ENCODE measurements around the gene GPRASP2. TPM values are rescaled to one million over a fixed set of nuclear protein-coding genes. Genes with fewer than 3 reads are reported as not detected.

The GPRASP2 gene
- polyA plus RNA-seq, 1 donor (not counting 4 experiments of a cell fraction or from before 2014, with no cell fraction given): 4.9 TPM

DNA sequence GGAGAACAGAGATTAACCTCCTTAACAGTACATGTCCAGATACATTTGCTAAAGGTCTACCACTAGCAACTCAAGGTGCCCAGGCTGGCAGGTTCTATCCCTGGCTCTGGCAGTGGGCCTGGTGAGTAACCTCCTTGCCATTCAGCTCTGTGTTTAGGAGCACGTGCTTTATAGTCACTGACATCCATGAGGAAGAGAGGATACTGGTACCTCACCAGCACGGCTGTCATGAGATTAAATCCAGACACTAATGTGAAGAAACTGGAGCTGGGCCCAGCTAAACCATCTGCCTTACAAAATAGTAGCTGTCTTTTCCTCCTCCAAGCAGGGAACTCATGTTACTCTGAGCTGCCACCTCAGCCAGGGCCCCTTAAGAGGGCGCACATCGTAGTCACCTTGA, 53.6 kb downstream of the GPRASP2 start:
- dilution Hi-C loops (cut with MboI; ENCODE audit: extremely low pct_ligation_motif_present, low sequenced_read_pairs): no loop called here
- no peaks in the 10 kb centered on the region for H3K27me3 ChIP-seq (ENCODE audit: control insufficient read depth, extremely low read depth, insufficient read depth, low read length)
- H3K4me2 ChIP-seq (ENCODE audit: control insufficient read depth, extremely low read depth, insufficient read depth, low read depth, low read length): no peak overlapping the region
- H3K79me2 ChIP-seq (ENCODE audit: control insufficient read depth, insufficient read depth, low read length): peaks cover 11% of the 10 kb centered on the region
- H3K9me1 ChIP-seq (ENCODE audit: control insufficient read depth, extremely low read depth, insufficient read depth, low read length): no peaks in the 10 kb centered on the region
- H3K9ac ChIP-seq (ENCODE audit: control insufficient read depth, extremely low read depth, insufficient read depth, low read length): no peak overlapping the region
- FAIRE-seq: peak; percentile 79
- H3K36me3 ChIP-seq (ENCODE audit: control insufficient read depth in 2 of 2, extremely low read depth in 1 of 2, insufficient read depth in 2 of 2, low read length in 2 of 2): no peaks in the 10 kb centered on the region
- no peak overlapping the region for H2AFZ ChIP-seq (ENCODE audit: control insufficient read depth, low read length)
- TF ChIP-seq CTCF (optimal IDR thresholded peaks at IDR 0.05 in 1 of 3, IDR thresholded peaks at IDR 0.05 in 1 of 3, conservative IDR thresholded peaks at IDR 0.05 in 1 of 3; ENCODE audit: extremely low read depth in 1 of 3, insufficient read depth in 2 of 3, low read length in 3 of 3): no peak
- TF ChIP-seq EZH2 (IDR thresholded peaks at IDR 0.05; ENCODE audit: low read length): no peak
- peaks cover 6% of the 10 kb centered on the region for H3K4me1 ChIP-seq (ENCODE audit: control insufficient read depth, extremely low read depth, insufficient read depth, low read length)
- no peak overlapping the region for H3K4me3 ChIP-seq (ENCODE audit: control insufficient read depth in 2 of 3, extremely low read depth in 1 of 3, insufficient read depth in 2 of 3, low read depth in 1 of 3, low read length in 3 of 3)
- no peak overlapping the region for H3K27ac ChIP-seq (ENCODE audit: control insufficient read depth, insufficient read depth, low read length)
- H4K20me1 ChIP-seq (ENCODE audit: control insufficient read depth, extremely low read depth, insufficient read depth, low read length): no peaks in the 10 kb centered on the region
- H3K9me3 ChIP-seq (ENCODE audit: control insufficient read depth, low read depth, low read length): no peaks in the 10 kb centered on the region
- no peak for DNase-seq (ENCODE audit: low read depth, low spot score)

- Histone ChIP-seq H3K4me3 (ENCODE audit: control insufficient read depth in 2 of 3, extremely low read depth in 1 of 3, insufficient read depth in 2 of 3, low read depth in 1 of 3, low read length in 3 of 3) (no peak overlapping the region), H3K9ac (ENCODE audit: control insufficient read depth, extremely low read depth, insufficient read depth, low read length) (no peak overlapping the region), H3K4me1 (ENCODE audit: control insufficient read depth, extremely low read depth, insufficient read depth, low read length) (peaks cover 6% of the 10 kb centered on the region), H3K27me3 (ENCODE audit: control insufficient read depth, extremely low read depth, insufficient read depth, low read length) (no peaks in the 10 kb centered on the region), H3K36me3 (ENCODE audit: control insufficient read depth in 2 of 2, extremely low read depth in 1 of 2, insufficient read depth in 2 of 2, low read length in 2 of 2) (no peaks in the 10 kb centered on the region), H3K4me2 (ENCODE audit: control insufficient read depth, extremely low read depth, insufficient read depth, low read depth, low read length) (no peak overlapping the region), H3K27ac (ENCODE audit: control insufficient read depth, insufficient read depth, low read length) (no peak overlapping the region), H2AFZ (ENCODE audit: control insufficient read depth, low read length) (no peak overlapping the region), H3K9me3 (ENCODE audit: control insufficient read depth, low read depth, low read length) (no peaks in the 10 kb centered on the region), H3K9me1 (ENCODE audit: control insufficient read depth, extremely low read depth, insufficient read depth, low read length) (no peaks in the 10 kb centered on the region), H4K20me1 (ENCODE audit: control insufficient read depth, extremely low read depth, insufficient read depth, low read length) (no peaks in the 10 kb centered on the region), H3K79me2 (ENCODE audit: control insufficient read depth, insufficient read depth, low read length) (peaks cover 16% of the 10 kb centered on the region)
- TF ChIP-seq EZH2 (IDR thresholded peaks at IDR 0.05; ENCODE audit: low read length) (no peak), CTCF (optimal IDR thresholded peaks at IDR 0.05 in 1 of 3, IDR thresholded peaks at IDR 0.05 in 1 of 3, conservative IDR thresholded peaks at IDR 0.05 in 1 of 3; ENCODE audit: extremely low read depth in 1 of 3, insufficient read depth in 2 of 3, low read length in 3 of 3) (no peak)
- DNase-seq (ENCODE audit: low read depth, low spot score): no peak
- dilution Hi-C loops (cut with MboI; ENCODE audit: extremely low pct_ligation_motif_present, low sequenced_read_pairs): no loop called here
- FAIRE-seq: no peak
Observed at GRCh38 chrX:102767287-102767686, 55.0 kb downstream of the GPRASP2 start.

Small RNAs within 50 kb of the gene (small RNA-seq; reads per million reads assigned to genes)
- gene RNU6-589P (ENCODE audit: insufficient read length in 3 of 3, low read depth in 3 of 3, low replicate concordance in 1 of 3): 0 reads per million in 3 experiments

Other genes starting within 250 kb of the GPRASP2 start
- not detected in 3 replicates for gene TCP11X2, start 240.6 kb upstream of the GPRASP2 start, polyA plus RNA-seq
- gene TMSB15A, start 195.7 kb upstream of the GPRASP2 start, polyA plus RNA-seq: not detected in 3 replicates
- 11.6 to 13.5 TPM (median 11.7 TPM) in 3 replicates for gene ARMCX5, start 112.9 kb upstream of the GPRASP2 start, polyA plus RNA-seq
- 0.22 to 0.34 TPM (median 0.26 TPM) in 3 replicates for gene GPRASP1, start 61.0 kb upstream of the GPRASP2 start, polyA plus RNA-seq
- gene GPRASP3, start 8.3 kb downstream of the GPRASP2 start, polyA plus RNA-seq: 3.0 to 3.1 TPM (median 3.0 TPM) in 3 replicates
- 0.07 to 0.09 TPM in 2 of 3 replicates, not detected in the other for gene RAB40AL, start 224.8 kb downstream of the GPRASP2 start, polyA plus RNA-seq

All from keratinocyte (primary cell).